ENCODE data around the gene KIAA1328.

The KIAA1328 gene

GRCh38 chr18:37055137-37055802 lies 226.3 kb downstream of the KIAA1328 start:
- no peak overlapping the region for H3K27ac ChIP-seq
- TF ChIP-seq CTCF (IDR thresholded peaks at IDR 0.05) = no peak
- no peak for TF ChIP-seq ZFX (IDR thresholded peaks at IDR 0.05; ENCODE audit: borderline replicate concordance)

GRCh38 chr18:37064187-37064586 lies 235.3 kb downstream of the KIAA1328 start:
- TF ChIP-seq ZFX (IDR thresholded peaks at IDR 0.05; ENCODE audit: borderline replicate concordance) (no peak), CTCF (IDR thresholded peaks at IDR 0.05) (no peak)
- no peak overlapping the region for H3K27ac ChIP-seq

- no peak overlapping the region for H3K27ac ChIP-seq
- TF ChIP-seq ZFX (IDR thresholded peaks at IDR 0.05; ENCODE audit: borderline replicate concordance) = no peak
- no peak for TF ChIP-seq CTCF (IDR thresholded peaks at IDR 0.05)
Observed at GRCh38 chr18:37065254-37065653, 236.3 kb downstream of the KIAA1328 start.

- no peak for TF ChIP-seq ZFX (IDR thresholded peaks at IDR 0.05; ENCODE audit: borderline replicate concordance)
- no peak for TF ChIP-seq CTCF (IDR thresholded peaks at IDR 0.05)
- H3K27ac ChIP-seq = no peak overlapping the region
Observed at GRCh38 chr18:37084912-37085311, 256.0 kb downstream of the KIAA1328 start.

- TF ChIP-seq CTCF (IDR thresholded peaks at IDR 0.05) = no peak
- no peak for TF ChIP-seq ZFX (IDR thresholded peaks at IDR 0.05; ENCODE audit: borderline replicate concordance)
- H3K27ac ChIP-seq = no peak overlapping the region
Observed at GRCh38 chr18:37085362-37085761, 256.4 kb downstream of the KIAA1328 start.

GRCh38 chr18:37107748-37108522 lies 279.0 kb downstream of the KIAA1328 start:
- no peak for TF ChIP-seq ZFX (IDR thresholded peaks at IDR 0.05; ENCODE audit: borderline replicate concordance)
- TF ChIP-seq CTCF (IDR thresholded peaks at IDR 0.05) = no peak
- H3K27ac ChIP-seq = no peak overlapping the region

- no peak overlapping the region for H3K27ac ChIP-seq
- no peak for TF ChIP-seq CTCF (IDR thresholded peaks at IDR 0.05)
- TF ChIP-seq ZFX (IDR thresholded peaks at IDR 0.05; ENCODE audit: borderline replicate concordance) = no peak
Observed at GRCh38 chr18:37122877-37123276, 293.9 kb downstream of the KIAA1328 start.

Data from 22Rv1 (cell line).